ENCODE measurements around the gene ABHD15.

The ABHD15 gene

GRCh38 chr17:29613352-29613837 lies 46.6 kb upstream of the ABHD15 start:
- no peak for TF ChIP-seq CSRNP3 (CRISPR knock-in tag; IDR thresholded peaks at IDR 0.05)
- no peak for TF ChIP-seq RARB (CRISPR knock-in tag; IDR thresholded peaks at IDR 0.05)
- TF ChIP-seq ARNTL (CRISPR knock-in tag; IDR thresholded peaks at IDR 0.05; ENCODE audit: borderline replicate concordance, low read depth), result no peak
- no peak for TF ChIP-seq ZFP3 (CRISPR knock-in tag; IDR thresholded peaks at IDR 0.05)
- TF ChIP-seq BACH2 (CRISPR knock-in tag; IDR thresholded peaks at IDR 0.05; ENCODE audit: borderline replicate concordance), result no peak
- no peak for TF ChIP-seq CSDC2 (CRISPR knock-in tag; IDR thresholded peaks at IDR 0.05)
- TF ChIP-seq TSHZ2 (CRISPR knock-in tag; IDR thresholded peaks at IDR 0.05), result no peak
- no peak for TF ChIP-seq GLIS3 (CRISPR knock-in tag; IDR thresholded peaks at IDR 0.05)
- TF ChIP-seq ZFP30 (CRISPR knock-in tag; IDR thresholded peaks at IDR 0.05), result no peak
- TF ChIP-seq CREB5 (CRISPR knock-in tag; IDR thresholded peaks at IDR 0.05; ENCODE audit: low read depth), result no peak
- TF ChIP-seq PATZ1 (CRISPR knock-in tag; IDR thresholded peaks at IDR 0.05; ENCODE audit: borderline replicate concordance), result no peak
- no peak for TF ChIP-seq SNAI2 (CRISPR knock-in tag; IDR thresholded peaks at IDR 0.05)
- no peak for TF ChIP-seq TOX (CRISPR knock-in tag; IDR thresholded peaks at IDR 0.05; ENCODE audit: borderline replicate concordance)
- no peak for ATAC-seq

GRCh38 chr17:29612404-29613280 lies 45.8 kb upstream of the ABHD15 start:
- no peak for ATAC-seq
- TF ChIP-seq POU6F1 (CRISPR knock-in tag; IDR thresholded peaks at IDR 0.05; ENCODE audit: borderline replicate concordance, low read depth), result no peak
- TF ChIP-seq CSRNP3 (CRISPR knock-in tag; IDR thresholded peaks at IDR 0.05), result no peak
- no peak for TF ChIP-seq CSDC2 (CRISPR knock-in tag; IDR thresholded peaks at IDR 0.05)
- no peak for TF ChIP-seq ZNF565 (CRISPR knock-in tag; conservative IDR thresholded peaks at IDR 0.05; ENCODE audit: low read depth)
- TF ChIP-seq ZFP3 (CRISPR knock-in tag; IDR thresholded peaks at IDR 0.05), result no peak
- no peak for TF ChIP-seq PPARA (CRISPR knock-in tag; IDR thresholded peaks at IDR 0.05; ENCODE audit: borderline replicate concordance)
- TF ChIP-seq RARB (CRISPR knock-in tag; IDR thresholded peaks at IDR 0.05), result no peak
- TF ChIP-seq CREB5 (CRISPR knock-in tag; IDR thresholded peaks at IDR 0.05; ENCODE audit: low read depth), result no peak
- no peak for TF ChIP-seq TSHZ2 (CRISPR knock-in tag; IDR thresholded peaks at IDR 0.05)
- TF ChIP-seq ESRRG (CRISPR knock-in tag; IDR thresholded peaks at IDR 0.05), result no peak
- TF ChIP-seq BACH2 (CRISPR knock-in tag; IDR thresholded peaks at IDR 0.05; ENCODE audit: borderline replicate concordance), result no peak
- TF ChIP-seq ZNF70 (CRISPR knock-in tag; IDR thresholded peaks at IDR 0.05), result no peak

All from SK-N-SH treated with all-trans-retinoic acid at 6 μM for 48 hours (cell line).